Fibroblast of villous mesenchyme (primary cell): ENCODE results near the gene C11orf97. TPM values are rescaled to one million over a fixed set of nuclear protein-coding genes. Genes with fewer than 3 reads are reported as not detected.

Source experiments
- DNase-seq: peaks from one replicate; pipeline ENCODE4 v3.0.0-alpha.2; 2010; ENCODE audit warnings: low read depth
- H3K4me3 ChIP-seq: 2 replicates; pipeline ENCODE4 v1.5.1; 2011; ENCODE audit warnings: low read depth, mild to moderate bottlenecking, low read length
- CTCF ChIP-seq: IDR thresholded peaks from 2 replicates; pipeline ENCODE4 v1.5.1; 2012; ENCODE audit warnings: low read depth, mild to moderate bottlenecking, low read length; ENCODE audit not compliant: insufficient read depth
- total RNA-seq: library from RNA; depleted of rRNA; stranded (reverse); fragments of >200 nt; gene quantifications from 2 replicates; pipeline ENCODE4 v1.2.3, GENCODE V29; 2012

C11orf97 gene
- total RNA-seq, 1 donor, result not detected

GRCh38 chr11:94558468-94558867, 46.2 kb downstream of the C11orf97 start:
- no peak for DNase-seq
- no peak overlapping the region for H3K4me3 ChIP-seq
- TF ChIP-seq CTCF, result no peak

GRCh38 chr11:94558932-94559331, 46.7 kb downstream of the C11orf97 start:
- DNase-seq, result no peak
- no peak overlapping the region for H3K4me3 ChIP-seq
- TF ChIP-seq CTCF, result no peak

GRCh38 chr11:94559361-94559760, 47.1 kb downstream of the C11orf97 start:
- no peak for TF ChIP-seq CTCF
- no peak for DNase-seq
- H3K4me3 ChIP-seq, result no peak overlapping the region

GRCh38 chr11:94560834-94561233, 48.6 kb downstream of the C11orf97 start:
- no peak overlapping the region for H3K4me3 ChIP-seq
- no peak for TF ChIP-seq CTCF
- no peak for DNase-seq

GRCh38 chr11:94563176-94563847, 51.1 kb downstream of the C11orf97 start:
- peak; percentile 46 for DNase-seq
- no peak overlapping the region for H3K4me3 ChIP-seq
- TF ChIP-seq CTCF, result peak; percentile 30

GRCh38 chr11:94563848-94564467, 51.7 kb downstream of the C11orf97 start:
- no peak for DNase-seq
- H3K4me3 ChIP-seq, result no peak overlapping the region
- TF ChIP-seq CTCF, result no peak
